NCI-H2227 (cell line): Measurements from ENCODE around the gene ADCY3.
"Not testable (repeated sequence)": the region's sequence is repeated elsewhere in the genome, so short reads cannot be mapped to it uniquely, and the experiment has no call there.

Source experiments
- DNase-seq: peaks from one replicate; lab custom pipeline; 2025; ENCODE audit not compliant: unreplicated experiment; lab: John Stamatoyannopoulos, UW

Gene ADCY3

GRCh38 chr2:24852026-24852425 is 68.0 kb downstream of the ADCY3 start:
- no peak for DNase-seq

GRCh38 chr2:24850944-24851343 is 69.1 kb downstream of the ADCY3 start:
- DNase-seq: no peak

GRCh38 chr2:24845691-24846090 is 74.3 kb downstream of the ADCY3 start:
- no peak for DNase-seq

- no peak for DNase-seq
Measured at GRCh38 chr2:24844023-24844685, 75.9 kb downstream of the ADCY3 start.

- no peak for DNase-seq
Measured at GRCh38 chr2:24843330-24843860, 76.6 kb downstream of the ADCY3 start.

GRCh38 chr2:24842081-24843050 is 77.7 kb downstream of the ADCY3 start:
- no peak for DNase-seq

GRCh38 chr2:24840962-24841945 is 78.8 kb downstream of the ADCY3 start:
- no peak for DNase-seq

- no peak for DNase-seq
Measured at GRCh38 chr2:24840164-24840869, 79.7 kb downstream of the ADCY3 start.

GRCh38 chr2:24839729-24840128 is 80.3 kb downstream of the ADCY3 start:
- DNase-seq: no peak

GRCh38 chr2:24838541-24838940 is 81.5 kb downstream of the ADCY3 start:
- no peak for DNase-seq

- no peak for DNase-seq
Measured at GRCh38 chr2:24837996-24838513, 82.0 kb downstream of the ADCY3 start.

- no peak for DNase-seq
Measured at GRCh38 chr2:24836706-24837105, 83.3 kb downstream of the ADCY3 start.

GRCh38 chr2:24836206-24836605 is 83.8 kb downstream of the ADCY3 start:
- no peak for DNase-seq

- not testable (repeated sequence) for DNase-seq
Measured at GRCh38 chr2:24835411-24835810, 84.6 kb downstream of the ADCY3 start.

- DNase-seq: no peak
Measured at GRCh38 chr2:24834733-24835395, 85.2 kb downstream of the ADCY3 start.

- no peak for DNase-seq
Measured at GRCh38 chr2:24833821-24834732, 86.0 kb downstream of the ADCY3 start.

- DNase-seq: no peak
Measured at GRCh38 chr2:24832931-24833701, 86.9 kb downstream of the ADCY3 start.

GRCh38 chr2:24832521-24832920 is 87.5 kb downstream of the ADCY3 start:
- no peak for DNase-seq
